WTC11 (cell line): ENCODE measurements around the gene KIAA0232. TPM values are rescaled to one million over a fixed set of nuclear protein-coding genes. Genes with fewer than 3 reads are reported as not detected.

ENCODE experiments used
- ATAC-seq: fragments of 200-7000 bp; cut with Tn5 transposase; 2 replicates; pipeline ENCODE4 v1.10.0; 2021; ENCODE audit warnings: mild to moderate bottlenecking, moderate library complexity
- CTCF ChIA-PET: fragments of 300-600 bp; sonication (Branson Sonifier 250); formaldehyde crosslinking; loops from one replicate; lab custom pipeline; 2021; ENCODE audit warnings: antibody characterized with exemption; lab: Charles Lee
- POLR2A ChIA-PET: fragments of 350-600 bp; sonication (Branson Sonifier 250); formaldehyde crosslinking; loops from one replicate; lab custom pipeline; 2021; ENCODE audit warnings: antibody characterized with exemption; lab: Charles Lee
- DNase-seq: peaks from one replicate; pipeline ENCODE4 v3.0.0; 2021; ENCODE audit warnings: low spot score
- H3K27ac Mint-ChIP-seq: 2 replicates; pipeline ENCODE4 v1.8.0; 2021; ENCODE audit warnings: mixed read lengths
- H3K27me3 Mint-ChIP-seq: 2 replicates; pipeline ENCODE4 v1.8.0; 2021; ENCODE audit warnings: low read depth, mild to moderate bottlenecking, moderate library complexity, mixed read lengths
- H3K36me3 Mint-ChIP-seq: 2 replicates; pipeline ENCODE4 v1.8.0; 2021; ENCODE audit warnings: mixed read lengths
- H3K4me1 Mint-ChIP-seq: 2 replicates; pipeline ENCODE4 v1.8.0; 2022; ENCODE audit warnings: mixed read lengths
- H3K4me3 Mint-ChIP-seq: 2 replicates; pipeline ENCODE4 v1.8.0; 2021; ENCODE audit warnings: mild to moderate bottlenecking, moderate library complexity, mixed read lengths
- H3K9me3 Mint-ChIP-seq: 2 replicates; pipeline ENCODE4 v1.8.0; 2021; ENCODE audit warnings: mixed read lengths
- ARID4B ChIP-seq: sonication (generic); formaldehyde crosslinking; IDR thresholded peaks from 2 replicates; pipeline ENCODE4 v1.8.0; 2023; ENCODE audit warnings: missing genetic modification reagents, mild to moderate bottlenecking, borderline replicate concordance
- ATF1 ChIP-seq: sonication (generic); formaldehyde crosslinking; IDR thresholded peaks from 2 replicates; pipeline ENCODE4 v1.8.1; 2023; ENCODE audit warnings: mild to moderate bottlenecking, moderate library complexity, missing genetic modification reagents
- CBFB ChIP-seq: sonication (generic); formaldehyde crosslinking; IDR thresholded peaks from 2 replicates; pipeline ENCODE4 v1.8.1; 2022; ENCODE audit warnings: mild to moderate bottlenecking, low read depth, missing genetic modification reagents
- CTCF ChIP-seq: fragments of 200-600 bp; IDR thresholded peaks from 2 replicates; pipeline ENCODE4 v1.8.0; 2022; ENCODE audit warnings: antibody characterized with exemption
- EMX1 ChIP-seq: fragments of 250-450 bp; sonication (Bioruptor Pico); IDR thresholded peaks from 2 replicates; pipeline ENCODE4 v1.8.0; 2021; ENCODE audit warnings: mild to moderate bottlenecking
- FOXK1 ChIP-seq: sonication (generic); formaldehyde crosslinking; IDR thresholded peaks from 2 replicates; pipeline ENCODE4 v1.8.0; 2022; ENCODE audit warnings: mild to moderate bottlenecking, moderate library complexity, missing genetic modification reagents
- MYBL2 ChIP-seq: sonication (generic); formaldehyde crosslinking; IDR thresholded peaks from 2 replicates; pipeline ENCODE4 v1.8.1; 2023; ENCODE audit warnings: mild to moderate bottlenecking, moderate library complexity, missing genetic modification reagents
- NR1H2 ChIP-seq: sonication (generic); formaldehyde crosslinking; IDR thresholded peaks from 2 replicates; pipeline ENCODE4 v1.9.0; 2021; ENCODE audit warnings: mild to moderate bottlenecking, moderate library complexity, missing genetic modification reagents
- SP1 ChIP-seq: sonication (generic); formaldehyde crosslinking; conservative IDR thresholded peaks from 2 replicates; pipeline ENCODE4 v1.8.1; 2022; ENCODE audit warnings: missing genetic modification reagents
- USF2 ChIP-seq: sonication (generic); formaldehyde crosslinking; IDR thresholded peaks from 2 replicates; pipeline ENCODE4 v1.8.1; 2023; ENCODE audit warnings: mild to moderate bottlenecking, missing genetic modification reagents, moderate library complexity
- ZNF219 ChIP-seq: sonication (generic); formaldehyde crosslinking; IDR thresholded peaks from 2 replicates; pipeline ENCODE4 v1.8.0; 2023; ENCODE audit warnings: missing genetic modification reagents, mild to moderate bottlenecking, borderline replicate concordance
- ZNF232 ChIP-seq: sonication (generic); formaldehyde crosslinking; IDR thresholded peaks from 2 replicates; pipeline ENCODE4 v1.8.0; 2022; ENCODE audit warnings: mild to moderate bottlenecking, missing genetic modification reagents
- ZNF532 ChIP-seq: fragments of 250-450 bp; sonication (Bioruptor Pico); IDR thresholded peaks from 2 replicates; pipeline ENCODE4 v1.9.0; 2021; ENCODE audit warnings: mild to moderate bottlenecking, borderline replicate concordance
- total RNA-seq: library from RNA; stranded (reverse); gene quantifications from 3 replicates; pipeline ENCODE4 v1.2.3, GENCODE V29; 2021
- TF ChIP-seq, protein P1 (sequence below): sonication (generic); formaldehyde crosslinking; IDR thresholded peaks from 2 replicates; pipeline ENCODE4 v1.8.1; 2022; ENCODE audit warnings: low read depth, mild to moderate bottlenecking, moderate library complexity, missing genetic modification reagents, borderline replicate concordance
- TF ChIP-seq, protein P2 (sequence below): sonication (generic); formaldehyde crosslinking; IDR thresholded peaks from 2 replicates; pipeline ENCODE4 v1.8.1; 2023; ENCODE audit warnings: mild to moderate bottlenecking, missing genetic modification reagents, borderline replicate concordance

The KIAA0232 gene
- total RNA-seq, 1 experiment from 2014 or later = 23.2 TPM

- no peak for TF ChIP-seq ZNF532 (CRISPR knock-in tag)
- no peak for TF ChIP-seq CBFB (CRISPR knock-in tag)
- no peak for TF ChIP-seq ZNF219
- TF ChIP-seq ZNF232 = no peak
- TF ChIP-seq, protein P1, sequence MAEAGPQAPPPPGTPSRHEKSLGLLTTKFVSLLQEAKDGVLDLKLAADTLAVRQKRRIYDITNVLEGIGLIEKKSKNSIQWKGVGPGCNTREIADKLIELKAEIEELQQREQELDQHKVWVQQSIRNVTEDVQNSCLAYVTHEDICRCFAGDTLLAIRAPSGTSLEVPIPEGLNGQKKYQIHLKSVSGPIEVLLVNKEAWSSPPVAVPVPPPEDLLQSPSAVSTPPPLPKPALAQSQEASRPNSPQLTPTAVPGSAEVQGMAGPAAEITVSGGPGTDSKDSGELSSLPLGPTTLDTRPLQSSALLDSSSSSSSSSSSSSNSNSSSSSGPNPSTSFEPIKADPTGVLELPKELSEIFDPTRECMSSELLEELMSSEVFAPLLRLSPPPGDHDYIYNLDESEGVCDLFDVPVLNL (CRISPR knock-in tag) = no peak
- TF ChIP-seq EMX1 = no peak
- TF ChIP-seq, all 79 proteins: peak for 0
These were observed 21.7 kb downstream of the KIAA0232 start (continued) for GRCh38 chr4:6804082-6804752.

- POLR2A ChIA-PET = interaction anchor here (0.7 kb wide), 1 partner anchor 410 kb away, joined by 8 read pairs; no protein-coding TSS in a partner anchor
- no peak overlapping the region for H3K4me3 Mint-ChIP-seq
- ATAC-seq = no peak
- no peaks in the 10 kb centered on the region for H3K9me3 Mint-ChIP-seq
- H3K27me3 Mint-ChIP-seq = no peaks in the 10 kb centered on the region
- CTCF ChIA-PET = interaction anchor here (1.6 kb wide), 1 partner anchor 66 kb away, joined by 5 read pairs; no protein-coding TSS in a partner anchor
- TF ChIP-seq FOXK1 (no peak), MYBL2 (CRISPR knock-in tag) (no peak), SP1 (no peak), ARID4B (CRISPR knock-in tag) (no peak)
- TF ChIP-seq, all 79 proteins: peak for 0
- peaks cover 25% of the 10 kb centered on the region for H3K4me1 Mint-ChIP-seq
- no peak overlapping the region for H3K27ac Mint-ChIP-seq
- H3K36me3 Mint-ChIP-seq = no peaks in the 10 kb centered on the region
- no peak for DNase-seq
These were observed 24.5 kb downstream of the KIAA0232 start for GRCh38 chr4:6806924-6807626.

GRCh38 chr4:6808259-6808658, 25.7 kb downstream of the KIAA0232 start:
- Mint-ChIP-seq H3K9me3 (no peaks in the 10 kb centered on the region), H3K27me3 (no peaks in the 10 kb centered on the region)
- CTCF ChIA-PET = no interaction called here
- TF ChIP-seq USF2 (CRISPR knock-in tag) (no peak), ATF1 (no peak), CTCF (no peak), NR1H2 (no peak)
- TF ChIP-seq, protein P2, sequence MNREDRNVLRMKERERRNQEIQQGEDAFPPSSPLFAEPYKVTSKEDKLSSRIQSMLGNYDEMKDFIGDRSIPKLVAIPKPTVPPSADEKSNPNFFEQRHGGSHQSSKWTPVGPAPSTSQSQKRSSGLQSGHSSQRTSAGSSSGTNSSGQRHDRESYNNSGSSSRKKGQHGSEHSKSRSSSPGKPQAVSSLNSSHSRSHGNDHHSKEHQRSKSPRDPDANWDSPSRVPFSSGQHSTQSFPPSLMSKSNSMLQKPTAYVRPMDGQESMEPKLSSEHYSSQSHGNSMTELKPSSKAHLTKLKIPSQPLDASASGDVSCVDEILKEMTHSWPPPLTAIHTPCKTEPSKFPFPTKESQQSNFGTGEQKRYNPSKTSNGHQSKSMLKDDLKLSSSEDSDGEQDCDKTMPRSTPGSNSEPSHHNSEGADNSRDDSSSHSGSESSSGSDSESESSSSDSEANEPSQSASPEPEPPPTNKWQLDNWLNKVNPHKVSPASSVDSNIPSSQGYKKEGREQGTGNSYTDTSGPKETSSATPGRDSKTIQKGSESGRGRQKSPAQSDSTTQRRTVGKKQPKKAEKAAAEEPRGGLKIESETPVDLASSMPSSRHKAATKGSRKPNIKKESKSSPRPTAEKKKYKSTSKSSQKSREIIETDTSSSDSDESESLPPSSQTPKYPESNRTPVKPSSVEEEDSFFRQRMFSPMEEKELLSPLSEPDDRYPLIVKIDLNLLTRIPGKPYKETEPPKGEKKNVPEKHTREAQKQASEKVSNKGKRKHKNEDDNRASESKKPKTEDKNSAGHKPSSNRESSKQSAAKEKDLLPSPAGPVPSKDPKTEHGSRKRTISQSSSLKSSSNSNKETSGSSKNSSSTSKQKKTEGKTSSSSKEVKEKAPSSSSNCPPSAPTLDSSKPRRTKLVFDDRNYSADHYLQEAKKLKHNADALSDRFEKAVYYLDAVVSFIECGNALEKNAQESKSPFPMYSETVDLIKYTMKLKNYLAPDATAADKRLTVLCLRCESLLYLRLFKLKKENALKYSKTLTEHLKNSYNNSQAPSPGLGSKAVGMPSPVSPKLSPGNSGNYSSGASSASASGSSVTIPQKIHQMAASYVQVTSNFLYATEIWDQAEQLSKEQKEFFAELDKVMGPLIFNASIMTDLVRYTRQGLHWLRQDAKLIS (CRISPR knock-in tag) = no peak

More at GRCh38 chr4:6808259-6808658, 25.7 kb downstream of the KIAA0232 start:
- Mint-ChIP-seq H3K4me1 (peaks cover 26% of the 10 kb centered on the region), H3K27ac (no peak overlapping the region), H3K36me3 (no peaks in the 10 kb centered on the region), H3K4me3 (no peak overlapping the region)
- ATAC-seq (no peak), DNase-seq (no peak)
- POLR2A ChIA-PET = no interaction called here
